Ramos (cell line): ENCODE measurements around the gene SLC13A5.

ENCODE experiments used
- in situ Hi-C: fragments of 300-500 bp; cut with MboI; formaldehyde crosslinking; loops from one replicate; pipeline ENCODE4 v1.14.3; 2022; ENCODE audit warnings: low sequenced_read_pairs; ENCODE audit not compliant: unreplicated experiment

SLC13A5 gene

GRCh38 chr17:6684881-6685767 is 28.0 kb downstream of the SLC13A5 start:
- in situ Hi-C loops, result no loop called here

- in situ Hi-C loops, result no loop called here
Measured at GRCh38 chr17:6684460-6684783, 28.7 kb downstream of the SLC13A5 start.

GRCh38 chr17:6683730-6684459 is 29.3 kb downstream of the SLC13A5 start:
- in situ Hi-C loops, result no loop called here

- in situ Hi-C loops, result no loop called here
Measured at GRCh38 chr17:6683081-6683684, 30.0 kb downstream of the SLC13A5 start.

- in situ Hi-C loops, result no loop called here
Measured at GRCh38 chr17:6682339-6682738, 30.8 kb downstream of the SLC13A5 start.

GRCh38 chr17:6681671-6682070 is 31.5 kb downstream of the SLC13A5 start:
- in situ Hi-C loops, result no loop called here

- in situ Hi-C loops, result no loop called here
Measured at GRCh38 chr17:6681176-6681575, 32.0 kb downstream of the SLC13A5 start.

- in situ Hi-C loops, result no loop called here
Measured at GRCh38 chr17:6679241-6679640, 33.9 kb downstream of the SLC13A5 start.

GRCh38 chr17:6677946-6678345 is 35.2 kb downstream of the SLC13A5 start:
- in situ Hi-C loops, result no loop called here

- in situ Hi-C loops, result no loop called here
Measured at GRCh38 chr17:6677158-6677831, 35.9 kb downstream of the SLC13A5 start.

GRCh38 chr17:6676802-6677157 is 36.4 kb downstream of the SLC13A5 start:
- in situ Hi-C loops, result no loop called here

- in situ Hi-C loops, result no loop called here
Measured at GRCh38 chr17:6675201-6675825, 37.9 kb downstream of the SLC13A5 start.

GRCh38 chr17:6674586-6674985 is 38.6 kb downstream of the SLC13A5 start:
- in situ Hi-C loops, result loop anchor here (25.0 kb wide), 1 partner anchor 338 kb away; the partner anchor contains the start of genes BCL6B and RNASEK

- in situ Hi-C loops, result loop anchor here (25.0 kb wide), 1 partner anchor 341 kb away; the partner anchor contains the start of genes BCL6B and RNASEK
Measured at GRCh38 chr17:6671431-6671830, 41.7 kb downstream of the SLC13A5 start.

GRCh38 chr17:6670999-6671398 is 42.2 kb downstream of the SLC13A5 start:
- in situ Hi-C loops, result loop anchor here (25.0 kb wide), 1 partner anchor 341 kb away; the partner anchor contains the start of genes BCL6B and RNASEK

GRCh38 chr17:6670571-6670970 is 42.6 kb downstream of the SLC13A5 start:
- in situ Hi-C loops, result loop anchor here (25.0 kb wide), 1 partner anchor 342 kb away; the partner anchor contains the start of genes BCL6B and RNASEK

- in situ Hi-C loops, result loop anchor here (25.0 kb wide), 1 partner anchor 343 kb away; the partner anchor contains the start of genes BCL6B and RNASEK
Measured at GRCh38 chr17:6669479-6670212, 43.5 kb downstream of the SLC13A5 start.

GRCh38 chr17:6668727-6669425 is 44.3 kb downstream of the SLC13A5 start:
- in situ Hi-C loops, result loop anchor here (25.0 kb wide), 1 partner anchor 343 kb away; the partner anchor contains the start of genes BCL6B and RNASEK
